CD8-positive, alpha-beta memory T cell (primary cell): ENCODE measurements around the gene POLR1G. TPM values are rescaled to one million over a fixed set of nuclear protein-coding genes. Genes with fewer than 3 reads are reported as not detected.
"Not testable (repeated sequence)": the region's sequence is repeated elsewhere in the genome, so short reads cannot be mapped to it uniquely, and the experiment has no call there.

ENCODE experiments used
- CTCF ChIA-PET: fragments of 350-600 bp; sonication (Branson Sonifier 250); formaldehyde crosslinking; loops from one replicate; lab custom pipeline; 2021; ENCODE audit warnings: antibody characterized with exemption; lab: Charles Lee
- POLR2A ChIA-PET: fragments of 350-600 bp; sonication (Branson Sonifier 250); formaldehyde crosslinking; loops from one replicate; lab custom pipeline; 2021; ENCODE audit warnings: antibody characterized with exemption; lab: Charles Lee
- DNase-seq, 5 donors: peaks; one replicate each; pipeline versions ENCODE4 v3.0.0 to v3.0.0-alpha.2; 2020 to 2022; ENCODE audit warnings: mixed read lengths in 1 of 5
- H3K27ac ChIP-seq: one replicate; pipeline ENCODE4 v1.7.0; 2013; ENCODE audit warnings: low read depth, mild to moderate bottlenecking, low read length, moderate library complexity
- H3K27me3 ChIP-seq: 2 replicates; pipeline ENCODE4 v1.7.0; 2013; ENCODE audit warnings: low read length, mild to moderate bottlenecking; ENCODE audit not compliant: insufficient read depth, poor library complexity, severe bottlenecking
- H3K36me3 ChIP-seq: 2 replicates; pipeline ENCODE4 v1.7.0; 2013; ENCODE audit warnings: mild to moderate bottlenecking, low read length, moderate library complexity; ENCODE audit not compliant: insufficient read depth
- H3K4me1 ChIP-seq: 2 replicates; pipeline ENCODE4 v1.7.0; 2013; ENCODE audit warnings: mild to moderate bottlenecking, low read length, moderate library complexity; ENCODE audit not compliant: insufficient read depth
- H3K4me3 ChIP-seq: 2 replicates; pipeline ENCODE4 v1.7.0; 2013; ENCODE audit warnings: mild to moderate bottlenecking, low read length
- H3K9me3 ChIP-seq: 2 replicates; pipeline ENCODE4 v1.7.0; 2013; ENCODE audit warnings: mild to moderate bottlenecking, low read length
- H3K27ac Mint-ChIP-seq, 8 donors: one replicate each; pipeline ENCODE4 v1.8.0; 2020 to 2021; ENCODE audit warnings: mixed read lengths in 8 of 8, mild to moderate bottlenecking in 6 of 8, inconsistent platforms in 3 of 8, moderate library complexity in 3 of 8
- H3K27me3 Mint-ChIP-seq, 2 donors: one replicate each; pipeline ENCODE4 v1.8.0; 2020 to 2021; ENCODE audit warnings: mixed read lengths in 2 of 2, mild to moderate bottlenecking in 1 of 2, moderate library complexity in 1 of 2
- H3K36me3 Mint-ChIP-seq, 3 donors: one replicate each; pipeline ENCODE4 v1.8.0; 2020 to 2021; ENCODE audit warnings: mixed read lengths in 3 of 3, inconsistent platforms in 1 of 3, mild to moderate bottlenecking in 1 of 3
- H3K4me1 Mint-ChIP-seq, 3 donors: one replicate each; pipeline ENCODE4 v1.8.0; 2020 to 2021; ENCODE audit warnings: mixed read lengths in 3 of 3, inconsistent platforms in 1 of 3, mild to moderate bottlenecking in 1 of 3
- H3K4me3 Mint-ChIP-seq, 7 donors: one replicate each; pipeline ENCODE4 v1.8.0; 2020 to 2021; ENCODE audit warnings: mixed read lengths in 7 of 7, mild to moderate bottlenecking in 6 of 7, moderate library complexity in 4 of 7, inconsistent platforms in 2 of 7
- H3K9me3 Mint-ChIP-seq, 5 donors: one replicate each; pipeline ENCODE4 v1.8.0; 2020 to 2022; ENCODE audit warnings: mixed read lengths in 5 of 5, mild to moderate bottlenecking in 3 of 5, moderate library complexity in 2 of 5, inconsistent platforms in 1 of 5
- polyA plus RNA-seq: library from polyadenylated mRNA; unstranded; fragments of 300-500 nt; fragmentation: Illumina TruSeq; gene quantifications from one replicate; pipeline ENCODE4 v1.2.3, GENCODE V29; 2021
- total RNA-seq, 2 experiments: library from RNA; stranded (reverse); gene quantifications; one replicate each; pipeline ENCODE4 v1.2.3, GENCODE V29; 2021

Gene POLR1G
- total and polyA plus RNA-seq, 3 experiments from 2014 or later = 2.2 to 27.4 (median 26.5) TPM

DNA sequence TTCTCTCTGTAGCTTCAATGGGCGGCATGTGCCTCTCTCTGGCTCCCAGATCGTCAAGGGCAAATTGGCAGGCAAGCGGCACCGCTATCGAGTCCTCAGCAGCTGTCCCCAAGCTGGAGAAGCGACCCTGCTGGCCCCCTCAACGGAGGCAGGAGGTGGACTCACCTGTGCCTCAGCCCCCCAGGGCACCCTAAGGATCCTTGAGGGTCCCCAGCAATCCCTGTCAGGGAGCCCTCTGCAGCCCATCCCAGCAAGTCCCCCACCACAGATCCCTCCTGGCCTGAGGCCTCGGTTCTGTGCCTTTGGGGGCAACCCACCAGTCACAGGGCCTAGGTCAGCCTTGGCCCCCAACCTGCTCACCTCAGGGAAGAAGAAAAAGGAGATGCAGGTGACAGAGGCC is 1.7 kb downstream of the POLR1G start:
- peak overlapping the region in 4 of 7 donors; percentile 28 to 50 (median 40) for H3K4me3 Mint-ChIP-seq
- POLR2A ChIA-PET = no interaction called here
- CTCF ChIA-PET = interaction anchor here (1.3 kb wide), 1 partner anchor 70 kb away, joined by 5 read pairs; no protein-coding TSS in a partner anchor
- H3K9me3 Mint-ChIP-seq = no peaks in the 10 kb centered on the region
- H3K27ac Mint-ChIP-seq = no peak overlapping the region
- H3K36me3 ChIP-seq = no peaks in the 10 kb centered on the region
- no peak overlapping the region for H3K27ac ChIP-seq
- H3K36me3 Mint-ChIP-seq = peaks cover 0 to 18% (median 1%) of the 10 kb centered on the region in 3 donors
- H3K4me1 Mint-ChIP-seq = peaks cover 25 to 41% (median 32%) of the 10 kb centered on the region in 3 donors
- peaks cover 26% of the 10 kb centered on the region for H3K4me1 ChIP-seq
- no peaks in the 10 kb centered on the region for H3K9me3 ChIP-seq
- H3K27me3 Mint-ChIP-seq = peaks cover 22 to 23% of the 10 kb centered on the region in 2 donors
- H3K4me3 ChIP-seq = no peak overlapping the region
- H3K27me3 ChIP-seq = peaks cover 20% of the 10 kb centered on the region
- no peak for DNase-seq

GRCh38 chr19:45408830-45409556 is 2.5 kb downstream of the POLR1G start:
- Mint-ChIP-seq H3K4me1 (peaks cover 23 to 34% (median 29%) of the 10 kb centered on the region in 3 donors), H3K36me3 (peaks cover 0 to 27% (median 8%) of the 10 kb centered on the region in 3 donors), H3K9me3 (no peaks in the 10 kb centered on the region), H3K27ac (peak overlapping the region in 1 of 8 donors; percentile 55), H3K4me3 (no peak overlapping the region), H3K27me3 (peaks cover 14 to 15% of the 10 kb centered on the region in 2 donors)
- ChIA-PET POLR2A (interaction anchor here (0.7 kb wide), 1 partner anchor 1191 kb away, joined by 3 read pairs; no protein-coding TSS in a partner anchor), CTCF (interaction anchor here (1.1 kb wide), 1 partner anchor 14 kb away, joined by 3 read pairs; the partner anchor contains the start of gene ERCC1)
- Histone ChIP-seq H3K36me3 (peaks cover 6% of the 10 kb centered on the region), H3K4me3 (no peak overlapping the region), H3K27ac (no peak overlapping the region), H3K27me3 (peaks cover 12% of the 10 kb centered on the region), H3K9me3 (no peaks in the 10 kb centered on the region), H3K4me1 (peaks cover 23% of the 10 kb centered on the region)
- DNase-seq = no peak

- H3K27me3 Mint-ChIP-seq = peaks cover 8 to 9% of the 10 kb centered on the region in 2 donors
- Histone ChIP-seq H3K4me1 (peaks cover 18% of the 10 kb centered on the region), H3K4me3 (no peak overlapping the region), H3K36me3 (peaks cover 10% of the 10 kb centered on the region), H3K9me3 (no peaks in the 10 kb centered on the region), H3K27me3 (peaks cover 7% of the 10 kb centered on the region), H3K27ac (no peak overlapping the region)
- ChIA-PET POLR2A (interaction anchor here (0.7 kb wide), 1 partner anchor 1190 kb away, joined by 3 read pairs; no protein-coding TSS in a partner anchor), CTCF (interaction anchor here (1.1 kb wide), 1 partner anchor 14 kb away, joined by 3 read pairs; the partner anchor contains the start of gene ERCC1)
- no peaks in the 10 kb centered on the region for H3K9me3 Mint-ChIP-seq
- H3K4me1 Mint-ChIP-seq = peaks cover 18 to 28% (median 24%) of the 10 kb centered on the region in 3 donors
- no peak overlapping the region for H3K4me3 Mint-ChIP-seq
- H3K27ac Mint-ChIP-seq = no peak overlapping the region
- DNase-seq = no peak
- peaks cover 0 to 33% (median 8%) of the 10 kb centered on the region in 3 donors for H3K36me3 Mint-ChIP-seq
Observed at GRCh38 chr19:45409557-45409920, 3.1 kb downstream of the POLR1G start.

GRCh38 chr19:45410330-45410729 is 3.9 kb downstream of the POLR1G start:
- DNase-seq, H3K4me1 ChIP-seq, H3K27ac ChIP-seq, POLR2A ChIA-PET, H3K27me3 Mint-ChIP-seq, CTCF ChIA-PET, H3K27me3 ChIP-seq, H3K4me3 ChIP-seq, H3K9me3 ChIP-seq, H3K9me3 Mint-ChIP-seq: not testable (repeated sequence)
- H3K27ac Mint-ChIP-seq = peak overlapping the region in 2 of 8 donors; percentile 13 to 42
- H3K4me1 Mint-ChIP-seq = peaks cover 14 to 21% (median 20%) of the 10 kb centered on the region in 3 donors
- peak overlapping the region in 1 of 7 donors; percentile 31 for H3K4me3 Mint-ChIP-seq
- peaks cover 0 to 36% (median 8%) of the 10 kb centered on the region in 3 donors for H3K36me3 Mint-ChIP-seq
- H3K36me3 ChIP-seq = peaks cover 11% of the 10 kb centered on the region

- H3K36me3 ChIP-seq = peaks cover 11% of the 10 kb centered on the region
- Mint-ChIP-seq H3K36me3 (peaks cover 0 to 51% (median 10%) of the 10 kb centered on the region in 3 donors), H3K9me3 (no peaks in the 10 kb centered on the region)
Observed at GRCh38 chr19:45413497-45413896, 7.1 kb downstream of the POLR1G start.

DNA sequence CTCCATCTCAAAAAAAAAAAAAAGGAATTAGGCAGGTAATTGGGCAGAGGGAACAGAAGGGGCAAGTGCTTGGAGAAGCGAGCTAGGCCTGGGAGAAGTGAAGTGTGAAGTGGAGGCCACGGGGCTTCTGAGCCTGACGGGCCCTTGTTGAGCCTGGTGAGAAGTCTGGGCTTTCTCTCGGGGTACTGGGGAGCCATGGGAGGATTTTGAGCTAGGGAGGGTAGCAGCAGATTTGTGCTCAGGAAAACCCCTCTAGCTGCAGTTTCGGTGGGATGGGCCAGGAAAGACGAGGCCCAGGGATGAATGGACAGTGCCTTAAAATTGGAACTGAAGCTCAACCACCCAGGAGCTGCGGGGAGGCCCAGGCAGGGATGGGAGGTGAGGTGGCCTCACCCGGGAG is 8.0 kb downstream of the POLR1G start:
- H3K27ac Mint-ChIP-seq = peak overlapping the region in 1 of 8 donors; percentile 21
- no peaks in the 10 kb centered on the region for H3K9me3 ChIP-seq
- DNase-seq = no peak
- no peak overlapping the region for H3K4me3 Mint-ChIP-seq
- H3K36me3 ChIP-seq = peaks cover 16% of the 10 kb centered on the region
- no peaks in the 10 kb centered on the region for H3K27me3 ChIP-seq
- CTCF ChIA-PET = interaction anchor here (0.7 to 1.4 kb wide), 4 partner anchors 14 to 1337 kb away, joined by 3 to 6 read pairs (median 4); no protein-coding TSS in a partner anchor
- peaks cover 3 to 10% (median 3%) of the 10 kb centered on the region in 3 donors for H3K4me1 Mint-ChIP-seq
- peaks cover 6% of the 10 kb centered on the region for H3K4me1 ChIP-seq
- no peaks in the 10 kb centered on the region for H3K27me3 Mint-ChIP-seq
- H3K9me3 Mint-ChIP-seq = no peaks in the 10 kb centered on the region
- H3K27ac ChIP-seq = no peak overlapping the region
- H3K36me3 Mint-ChIP-seq = peaks cover 0 to 59% (median 10%) of the 10 kb centered on the region in 3 donors
- no peak overlapping the region for H3K4me3 ChIP-seq
- POLR2A ChIA-PET = interaction anchor here (0.5 kb wide), 1 partner anchor 329 kb away, joined by 3 read pairs; no protein-coding TSS in a partner anchor

More at GRCh38 chr19:45413497-45413896, 7.1 kb downstream of the POLR1G start:
- POLR2A ChIA-PET = no interaction called here
- Histone ChIP-seq H3K9me3 (no peaks in the 10 kb centered on the region), H3K27ac (no peak overlapping the region), H3K4me1 (no peaks in the 10 kb centered on the region), H3K4me3 (no peak overlapping the region), H3K27me3 (no peaks in the 10 kb centered on the region)
- no peaks in the 10 kb centered on the region for H3K27me3 Mint-ChIP-seq
- H3K4me1 Mint-ChIP-seq = peaks cover 0 to 2% (median under 1%) of the 10 kb centered on the region in 3 donors
- no peak overlapping the region for H3K27ac Mint-ChIP-seq
- peak overlapping the region in 1 of 7 donors; percentile 48 for H3K4me3 Mint-ChIP-seq
- CTCF ChIA-PET = interaction anchor here (1.4 kb wide), 1 partner anchor 65 kb away, joined by 6 read pairs; no protein-coding TSS in a partner anchor
- DNase-seq = no peak

GRCh38 chr19:45417151-45417550 is 10.7 kb downstream of the POLR1G start:
- ChIA-PET CTCF (no interaction called here), POLR2A (no interaction called here)
- no peak overlapping the region for H3K4me3 ChIP-seq
- peaks cover 21% of the 10 kb centered on the region for H3K36me3 ChIP-seq
- no peak overlapping the region for H3K27ac ChIP-seq
- Mint-ChIP-seq H3K36me3 (peaks cover 0 to 73% (median 10%) of the 10 kb centered on the region in 3 donors), H3K9me3 (no peaks in the 10 kb centered on the region), H3K27me3 (no peaks in the 10 kb centered on the region), H3K27ac (no peak overlapping the region), H3K4me3 (no peak overlapping the region), H3K4me1 (peaks cover 10 to 27% (median 11%) of the 10 kb centered on the region in 3 donors)
- H3K9me3 ChIP-seq = no peaks in the 10 kb centered on the region
- no peak for DNase-seq
- peaks cover 8% of the 10 kb centered on the region for H3K4me1 ChIP-seq
- no peaks in the 10 kb centered on the region for H3K27me3 ChIP-seq

- no peak overlapping the region for H3K27ac ChIP-seq
- H3K9me3 ChIP-seq = no peaks in the 10 kb centered on the region
- H3K4me1 Mint-ChIP-seq = peaks cover 22 to 40% (median 26%) of the 10 kb centered on the region in 3 donors
- CTCF ChIA-PET = no interaction called here
- H3K9me3 Mint-ChIP-seq = no peaks in the 10 kb centered on the region
- H3K27ac Mint-ChIP-seq = peak overlapping the region in 2 of 8 donors; percentile 1 to 89
- H3K4me3 ChIP-seq = no peak overlapping the region
- peaks cover 15% of the 10 kb centered on the region for H3K4me1 ChIP-seq
- no peaks in the 10 kb centered on the region for H3K27me3 Mint-ChIP-seq
- no peak for DNase-seq
- peaks cover 18% of the 10 kb centered on the region for H3K36me3 ChIP-seq
- no peak overlapping the region for H3K4me3 Mint-ChIP-seq
- POLR2A ChIA-PET = no interaction called here
- H3K36me3 Mint-ChIP-seq = peaks cover 0 to 70% (median 5%) of the 10 kb centered on the region in 3 donors
- no peaks in the 10 kb centered on the region for H3K27me3 ChIP-seq
Observed at GRCh38 chr19:45418802-45419201, 12.4 kb downstream of the POLR1G start.
